SK-N-SH (cell line): Measurements from ENCODE around the gene LTB4R2. TPM values are rescaled to one million over a fixed set of nuclear protein-coding genes. Genes with fewer than 3 reads are reported as not detected.

Source experiments
- CTCF ChIA-PET: fragments of 300-600, 350-600 bp; formaldehyde crosslinking; extraction: SDS; loops from one replicate; lab custom pipeline; 2021; lab: Yijun Ruan, JAX
- POLR2A ChIA-PET: fragments of 350-600 bp; sonication (Branson Sonifier 250); formaldehyde crosslinking; extraction: SDS; loops from one replicate; lab custom pipeline; 2020; ENCODE audit warnings: antibody characterized with exemption, inconsistent platforms; lab: Yijun Ruan, JAX
- DNase-seq: peaks from one replicate; pipeline ENCODE4 v3.0.0; 2012
- H2AFZ ChIP-seq: fragments of 200-600 bp; sonication (generic); 2 replicates; pipeline ENCODE4 v1.8.1; 2016; ENCODE audit warnings: antibody characterized with exemption, mild to moderate bottlenecking, low read depth
- H3F3A ChIP-seq: fragments of 200-600 bp; sonication (generic); replicated peaks from 2 replicates; pipeline ENCODE3; 2016; ENCODE audit warnings: antibody characterized with exemption, mild to moderate bottlenecking; ENCODE audit not compliant: insufficient read depth
- H3K27ac ChIP-seq, 2 experiments: fragments of 200-500 bp in 1 of 2; fragments of 200-600 bp in 1 of 2; sonication (Bioruptor generic) in 1 of 2; sonication (generic), shearing (Covaris generic) in 1 of 2; 2 replicates each; pipeline versions ENCODE4 v1.5.1 to v1.6.1; 2014 to 2016; ENCODE audit warnings: low read depth in 2 of 2, inconsistent platforms in 1 of 2, low read length in 1 of 2, mild to moderate bottlenecking in 1 of 2, mixed read lengths in 1 of 2
- H3K27me3 ChIP-seq: fragments of 200-600 bp; sonication (generic), shearing (Covaris generic); 2 replicates; pipeline ENCODE4 v1.6.1; 2016; ENCODE audit warnings: mixed run types; ENCODE audit not compliant: insufficient read depth
- H3K36me3 ChIP-seq, 2 experiments: fragments of 200-500 bp in 1 of 2; fragments of 200-600 bp in 1 of 2; sonication (Bioruptor generic) in 1 of 2; sonication (generic) in 1 of 2; replicated peaks in 1 of 2; 2 replicates each; pipeline versions ENCODE3 to v1.5.1; 2014 to 2016; ENCODE audit warnings: low read length in 1 of 2, mild to moderate bottlenecking in 1 of 2; ENCODE audit not compliant: insufficient read depth in 2 of 2, control insufficient read depth in 1 of 2
- H3K4me1 ChIP-seq, 2 experiments: fragments of 200-500 bp in 1 of 2; fragments of 200-600 bp in 1 of 2; sonication (Bioruptor generic) in 1 of 2; sonication (generic), shearing (Covaris generic) in 1 of 2; 2 replicates each; pipeline versions ENCODE4 v1.5.1 to v1.6.1; 2014 to 2016; ENCODE audit warnings: low read depth in 1 of 2, low read length in 1 of 2, mixed run types in 1 of 2; ENCODE audit not compliant: insufficient read depth in 2 of 2, control insufficient read depth in 1 of 2
- H3K4me2 ChIP-seq: fragments of 200-600 bp; sonication (generic), shearing (Covaris generic); 2 replicates; pipeline ENCODE4 v1.6.1; 2017; ENCODE audit warnings: mixed run types
- H3K4me3 ChIP-seq, 2 experiments: fragments of 200-500 bp in 1 of 2; fragments of 200-600 bp in 1 of 2; sonication (Bioruptor generic) in 1 of 2; sonication (generic), shearing (Covaris generic) in 1 of 2; 2 replicates each; pipeline versions ENCODE4 v1.5.1 to v1.8.1; 2014 to 2016; ENCODE audit warnings: low read depth in 2 of 2, inconsistent platforms in 1 of 2, low read length in 1 of 2, mild to moderate bottlenecking in 1 of 2, mixed read lengths in 1 of 2, moderate library complexity in 1 of 2
- H3K79me2 ChIP-seq: fragments of 200-600 bp; sonication (generic); 2 replicates; pipeline ENCODE4 v1.8.1; 2017; ENCODE audit warnings: mild to moderate bottlenecking; ENCODE audit not compliant: insufficient read depth
- H3K9ac ChIP-seq: fragments of 200-600 bp; sonication (generic); 2 replicates; pipeline ENCODE4 v1.6.1; 2017; ENCODE audit warnings: mixed run types
- H3K9me2 ChIP-seq: fragments of 200-600 bp; sonication (generic); 2 replicates; pipeline ENCODE4 v1.6.1; 2017; ENCODE audit warnings: mixed run types
- H3K9me3 ChIP-seq: fragments of 200-600 bp; sonication (generic); 2 replicates; pipeline ENCODE4 v1.6.1; 2017; ENCODE audit warnings: mixed run types, mild to moderate bottlenecking, moderate library complexity
- H4K20me1 ChIP-seq: fragments of 200-600 bp; sonication (generic); 2 replicates; pipeline ENCODE4 v1.6.1; 2017; ENCODE audit warnings: mild to moderate bottlenecking, mixed run types; ENCODE audit not compliant: insufficient read depth
- CHD2 ChIP-seq: fragments of 150-350 bp; IDR thresholded peaks from 2 replicates; pipeline ENCODE4 v1.6.1; 2018; ENCODE audit warnings: low read length; ENCODE audit not compliant: partially characterized antibody
- ELF1 ChIP-seq: IDR thresholded peaks from 2 replicates; pipeline ENCODE4 v1.4.0; 2012
- EZH2phosphoT487 ChIP-seq: fragments of 200-600 bp; sonication (generic); IDR thresholded peaks from 2 replicates; pipeline ENCODE4 v1.6.1; 2017; ENCODE audit warnings: low read depth, mixed run types, mild to moderate bottlenecking, antibody characterized with exemption, moderate library complexity, borderline replicate concordance
- FOSL2 ChIP-seq: IDR thresholded peaks from 2 replicates; pipeline ENCODE4 v1.4.0; 2012; ENCODE audit warnings: low read depth, mild to moderate bottlenecking, moderate library complexity, borderline replicate concordance
- GABPA ChIP-seq: IDR thresholded peaks from 2 replicates; pipeline ENCODE4 v1.4.0; 2012; ENCODE audit warnings: low read depth, mild to moderate bottlenecking
- GATA2 ChIP-seq: sonication (generic); formaldehyde crosslinking; IDR thresholded peaks from 2 replicates; pipeline ENCODE4 v1.5.0; 2020; ENCODE audit warnings: mild to moderate bottlenecking, missing genetic modification reagents
- JUND ChIP-seq: IDR thresholded peaks from 2 replicates; pipeline ENCODE4 v1.4.0; 2012
- PBX3 ChIP-seq: IDR thresholded peaks from 2 replicates; pipeline ENCODE4; 2012
- RAD21 ChIP-seq: IDR thresholded peaks from 2 replicates; pipeline ENCODE4 v1.6.1; 2012; ENCODE audit warnings: mild to moderate bottlenecking, low read length
- RXRA ChIP-seq: IDR thresholded peaks from 2 replicates; pipeline ENCODE4 v1.4.0; 2012; ENCODE audit warnings: low read depth, mild to moderate bottlenecking, borderline replicate concordance
- TEAD4 ChIP-seq: IDR thresholded peaks from 2 replicates; pipeline ENCODE4 v1.4.0; 2012; ENCODE audit warnings: mild to moderate bottlenecking, borderline replicate concordance; ENCODE audit not compliant: insufficient read depth
- USF1 ChIP-seq: IDR thresholded peaks from 2 replicates; pipeline ENCODE4 v1.4.0; 2012; ENCODE audit warnings: low read depth, borderline replicate concordance
- YY1 ChIP-seq: IDR thresholded peaks from 2 replicates; pipeline ENCODE4 v1.4.0; 2012; ENCODE audit warnings: low read depth, mild to moderate bottlenecking
- WGBS: methylation state at CpG from one replicate; pipeline ENCODE4 v1.1.6; 2017; ENCODE audit warnings: low lambda C conversion rate; 5-methylcytosine and 5-hydroxymethylcytosine counted together
- polyA plus RNA-seq, 3 experiments: library from polyadenylated mRNA; depleted of rRNA; stranded (reverse); fragments of >200 nt; gene quantifications; 2 replicates each; pipeline ENCODE4 v1.2.3, GENCODE V29; 2012
- TF ChIP-seq, protein P1 (sequence below): IDR thresholded peaks from 2 replicates; pipeline ENCODE4 v1.4.0; 2012; ENCODE audit warnings: low read depth
- TF ChIP-seq, protein P2 (sequence below): fragments of 150-350 bp; IDR thresholded peaks from 2 replicates; pipeline ENCODE4 v1.6.1; 2016; ENCODE audit warnings: mild to moderate bottlenecking, low read depth, low read length
- TF ChIP-seq, protein P3 (sequence below): fragments of 150-350 bp; IDR thresholded peaks from 2 replicates; pipeline ENCODE4 v1.6.1; 2017; ENCODE audit warnings: antibody characterized with exemption, low read length, low read depth, borderline replicate concordance

Gene LTB4R2
- polyA plus RNA-seq, 1 of the 3 experiments (the other 2 are of a cell fraction), result 8.2 TPM

DNA sequence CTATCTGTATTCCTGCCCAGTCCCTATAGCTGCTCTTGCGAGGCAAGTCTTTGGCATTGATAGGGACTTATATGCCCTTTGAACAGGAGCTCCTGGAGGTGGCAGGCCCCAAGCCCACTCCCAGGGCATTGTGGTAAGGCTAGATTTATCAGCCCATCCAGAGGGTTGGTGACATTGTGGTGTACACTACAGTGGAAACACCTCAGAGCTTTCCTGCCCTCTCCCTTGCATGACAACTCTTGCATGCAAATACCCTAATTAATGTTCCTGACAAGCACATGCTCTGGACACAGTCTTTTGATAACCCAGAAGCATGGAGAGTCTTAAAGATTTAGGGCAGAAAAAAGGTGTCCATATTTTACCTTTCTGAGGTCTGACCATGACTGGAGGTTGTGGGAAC lies 30.7 kb downstream of the LTB4R2 start:
- Histone ChIP-seq H3K27me3 (peaks cover 67% of the 10 kb centered on the region), H3K9me3 (no peaks in the 10 kb centered on the region), H3K9ac (no peak overlapping the region), H3F3A (no peaks in the 10 kb centered on the region), H3K79me2 (no peaks in the 10 kb centered on the region), H3K4me3 (no peak overlapping the region), H3K9me2 (no peaks in the 10 kb centered on the region), H3K4me2 (no peak overlapping the region), H2AFZ (no peak overlapping the region), H3K4me1 (no peaks in the 10 kb centered on the region), H3K36me3 (no peaks in the 10 kb centered on the region), H4K20me1 (no peaks in the 10 kb centered on the region), H3K27ac (no peak overlapping the region)
- DNase-seq, result no peak
- POLR2A ChIA-PET, result interaction anchor here (1.7 kb wide), 1 partner anchor 8 kb away, joined by 3 read pairs; no protein-coding TSS in a partner anchor
- CTCF ChIA-PET, result interaction anchor here (0.7 to 12.7 kb wide), 8 partner anchors 11 to 97 kb away, joined by 3 to 445 read pairs (median 6); partner anchors contain the start of genes CBLN3, CIDEB, KHNYN and SDR39U1
- TF ChIP-seq GABPA, result no peak
- TF ChIP-seq EZH2phosphoT487, result no peak
- TF ChIP-seq ELF1, result no peak
- TF ChIP-seq, protein P1, sequence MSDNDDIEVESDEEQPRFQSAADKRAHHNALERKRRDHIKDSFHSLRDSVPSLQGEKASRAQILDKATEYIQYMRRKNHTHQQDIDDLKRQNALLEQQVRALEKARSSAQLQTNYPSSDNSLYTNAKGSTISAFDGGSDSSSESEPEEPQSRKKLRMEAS, result no peak
- no peak for TF ChIP-seq FOSL2
- TF ChIP-seq USF1, result no peak
- TF ChIP-seq TEAD4, result no peak
- no peak for TF ChIP-seq YY1
- TF ChIP-seq JUND, result no peak
- TF ChIP-seq CHD2, result no peak
- TF ChIP-seq RAD21, result no peak
- no peak for TF ChIP-seq PBX3
- TF ChIP-seq, protein P2, sequence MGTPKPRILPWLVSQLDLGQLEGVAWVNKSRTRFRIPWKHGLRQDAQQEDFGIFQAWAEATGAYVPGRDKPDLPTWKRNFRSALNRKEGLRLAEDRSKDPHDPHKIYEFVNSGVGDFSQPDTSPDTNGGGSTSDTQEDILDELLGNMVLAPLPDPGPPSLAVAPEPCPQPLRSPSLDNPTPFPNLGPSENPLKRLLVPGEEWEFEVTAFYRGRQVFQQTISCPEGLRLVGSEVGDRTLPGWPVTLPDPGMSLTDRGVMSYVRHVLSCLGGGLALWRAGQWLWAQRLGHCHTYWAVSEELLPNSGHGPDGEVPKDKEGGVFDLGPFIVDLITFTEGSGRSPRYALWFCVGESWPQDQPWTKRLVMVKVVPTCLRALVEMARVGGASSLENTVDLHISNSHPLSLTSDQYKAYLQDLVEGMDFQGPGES, result no peak
- TF ChIP-seq, protein P3, sequence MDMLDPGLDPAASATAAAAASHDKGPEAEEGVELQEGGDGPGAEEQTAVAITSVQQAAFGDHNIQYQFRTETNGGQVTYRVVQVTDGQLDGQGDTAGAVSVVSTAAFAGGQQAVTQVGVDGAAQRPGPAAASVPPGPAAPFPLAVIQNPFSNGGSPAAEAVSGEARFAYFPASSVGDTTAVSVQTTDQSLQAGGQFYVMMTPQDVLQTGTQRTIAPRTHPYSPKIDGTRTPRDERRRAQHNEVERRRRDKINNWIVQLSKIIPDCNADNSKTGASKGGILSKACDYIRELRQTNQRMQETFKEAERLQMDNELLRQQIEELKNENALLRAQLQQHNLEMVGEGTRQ, result no peak
- 43% methylated on average over 1 of the region's 1 CpG for WGBS

DNA sequence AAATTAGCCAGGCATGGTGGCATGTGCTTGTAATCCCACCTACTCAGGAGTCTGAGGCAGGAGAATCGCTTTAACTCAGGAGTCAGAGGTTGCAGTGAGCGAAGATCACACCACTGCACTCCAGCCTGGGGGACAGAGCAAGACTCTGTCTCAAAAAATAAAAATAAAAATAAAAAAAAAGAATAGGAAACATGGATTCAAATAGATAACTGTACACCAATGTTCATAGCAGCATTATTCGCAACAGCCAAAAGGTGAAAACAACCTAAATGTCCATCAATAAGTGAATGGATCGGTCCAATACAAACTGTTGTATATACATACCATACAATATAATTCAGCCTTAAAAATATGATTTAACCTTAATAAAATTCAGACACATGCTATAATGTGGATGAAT lies 32.9 kb downstream of the LTB4R2 start:
- no peaks in the 10 kb centered on the region for H4K20me1 ChIP-seq
- H3K27me3 ChIP-seq, result peaks cover 73% of the 10 kb centered on the region
- H2AFZ ChIP-seq, result no peak overlapping the region
- ChIA-PET CTCF (interaction anchor here (1.0 to 12.7 kb wide), 6 partner anchors 8 to 94 kb away, joined by 3 to 445 read pairs (median 7); partner anchors contain the start of genes ADCY4, CBLN3, KHNYN and SDR39U1), POLR2A (no interaction called here)
- TF ChIP-seq RXRA, result no peak
- no peak for TF ChIP-seq USF1
- no peak for TF ChIP-seq GATA2 (CRISPR knock-in tag)
- TF ChIP-seq PBX3, result no peak
- DNase-seq, result no peak
- H3K9me2 ChIP-seq, result no peaks in the 10 kb centered on the region
- H3K4me1 ChIP-seq, result no peaks in the 10 kb centered on the region
- no peak overlapping the region for H3K9ac ChIP-seq
- no peaks in the 10 kb centered on the region for H3F3A ChIP-seq
- no peak overlapping the region for H3K4me2 ChIP-seq
- 72% methylated on average over 4 of the region's 4 CpGs for WGBS
- no peak overlapping the region for H3K4me3 ChIP-seq
- no peak overlapping the region for H3K27ac ChIP-seq
- H3K79me2 ChIP-seq, result no peaks in the 10 kb centered on the region
- no peaks in the 10 kb centered on the region for H3K9me3 ChIP-seq
- no peaks in the 10 kb centered on the region for H3K36me3 ChIP-seq
